ENCODE results near the gene FAM81A.

The FAM81A gene

DNA sequence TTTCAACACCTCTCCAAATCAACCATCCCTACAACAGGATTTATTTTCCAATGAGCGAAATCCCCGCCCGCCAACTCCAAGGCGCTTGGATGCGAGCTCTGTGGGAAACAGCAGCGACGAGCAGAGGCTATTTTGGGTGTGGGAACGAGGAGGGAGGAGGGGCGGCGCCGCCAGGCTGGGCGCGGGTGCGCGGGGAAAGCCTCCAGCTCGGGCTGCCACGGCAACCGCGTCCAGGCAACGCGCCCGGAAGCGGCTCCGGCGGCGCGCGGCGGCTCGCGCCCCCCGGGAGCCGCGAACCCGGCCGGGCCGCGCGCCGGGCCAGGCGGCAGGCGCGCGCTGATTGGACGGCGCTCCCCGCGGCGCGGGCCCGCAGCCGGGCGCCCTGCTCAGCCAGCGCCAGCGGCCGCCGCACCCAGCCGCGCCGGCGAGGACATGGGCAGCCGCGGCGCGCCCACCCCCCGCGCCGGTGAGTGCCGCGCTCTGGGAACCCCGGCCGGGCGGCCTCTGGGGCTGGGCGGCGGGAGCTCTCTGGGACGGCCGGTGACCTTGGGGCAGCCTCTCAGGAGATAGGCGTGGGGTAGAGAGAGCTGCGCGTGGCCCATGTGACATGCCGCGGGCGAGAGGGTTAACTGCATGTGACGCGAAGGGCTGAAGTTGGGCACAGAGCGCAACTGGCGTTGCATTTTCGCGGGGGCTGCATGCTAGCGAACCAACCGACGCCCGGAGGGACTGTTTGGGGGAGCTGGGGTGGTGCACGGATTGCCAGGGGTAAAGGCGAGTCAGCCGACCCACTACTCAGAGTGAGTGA lies at the start of gene FAM81A:
FAM81A (plus strand) TSS at position 370 of the 808 bp plus-strand sequence. CDS start 20,441 bp downstream, outside the sequence.
- TF ChIP-seq, protein P1, sequence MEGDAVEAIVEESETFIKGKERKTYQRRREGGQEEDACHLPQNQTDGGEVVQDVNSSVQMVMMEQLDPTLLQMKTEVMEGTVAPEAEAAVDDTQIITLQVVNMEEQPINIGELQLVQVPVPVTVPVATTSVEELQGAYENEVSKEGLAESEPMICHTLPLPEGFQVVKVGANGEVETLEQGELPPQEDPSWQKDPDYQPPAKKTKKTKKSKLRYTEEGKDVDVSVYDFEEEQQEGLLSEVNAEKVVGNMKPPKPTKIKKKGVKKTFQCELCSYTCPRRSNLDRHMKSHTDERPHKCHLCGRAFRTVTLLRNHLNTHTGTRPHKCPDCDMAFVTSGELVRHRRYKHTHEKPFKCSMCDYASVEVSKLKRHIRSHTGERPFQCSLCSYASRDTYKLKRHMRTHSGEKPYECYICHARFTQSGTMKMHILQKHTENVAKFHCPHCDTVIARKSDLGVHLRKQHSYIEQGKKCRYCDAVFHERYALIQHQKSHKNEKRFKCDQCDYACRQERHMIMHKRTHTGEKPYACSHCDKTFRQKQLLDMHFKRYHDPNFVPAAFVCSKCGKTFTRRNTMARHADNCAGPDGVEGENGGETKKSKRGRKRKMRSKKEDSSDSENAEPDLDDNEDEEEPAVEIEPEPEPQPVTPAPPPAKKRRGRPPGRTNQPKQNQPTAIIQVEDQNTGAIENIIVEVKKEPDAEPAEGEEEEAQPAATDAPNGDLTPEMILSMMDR (IDR thresholded peaks at IDR 0.05; ENCODE audit: poor library complexity, severe bottlenecking) = no peak
- Histone ChIP-seq H3K4me1 (ENCODE audit: insufficient read depth, poor library complexity, severe bottlenecking) (no peaks in the 10 kb centered on the region), H3K27me3 (ENCODE audit: insufficient read depth, poor library complexity, severe bottlenecking) (peaks cover 15% of the 10 kb centered on the region), H3K4me3 (ENCODE audit: severe bottlenecking) (peak within 1 kb of the TSS; percentile 49), H3K9me3 (ENCODE audit: severe bottlenecking) (no peaks in the 10 kb centered on the region), H3K27ac (ENCODE audit: poor library complexity, severe bottlenecking) (no peak within 1 kb of the TSS), H3K36me3 (ENCODE audit: low read depth) (no peaks in the 10 kb centered on the region)
- peak; percentile 65 for ATAC-seq (ENCODE audit: low read depth)
- DNase-seq (ENCODE audit: low spot score) = peak; percentile 78

DNA sequence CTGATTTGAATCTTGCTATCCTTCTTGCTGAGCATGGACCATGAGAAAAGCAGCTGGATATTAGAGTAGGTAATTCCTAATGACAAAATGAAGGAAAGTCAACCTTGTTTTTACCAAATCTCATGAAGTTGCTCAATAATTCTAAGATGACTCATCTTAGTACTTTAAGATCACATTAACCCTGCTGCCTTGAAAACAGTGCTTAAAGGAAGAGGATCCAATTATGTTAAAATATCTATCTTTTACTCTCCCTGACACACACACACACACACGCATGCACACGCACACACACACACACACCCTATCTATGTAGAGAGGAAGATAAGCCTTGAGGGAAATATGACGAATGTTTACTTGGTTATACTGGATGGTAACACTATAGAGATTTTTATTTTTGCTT lies 49.3 kb upstream of the FAM81A start:
- Histone ChIP-seq H3K27ac (ENCODE audit: poor library complexity, severe bottlenecking) (peak overlapping the region; percentile 6), H3K9me3 (ENCODE audit: severe bottlenecking) (no peaks in the 10 kb centered on the region), H3K4me3 (ENCODE audit: severe bottlenecking) (no peak overlapping the region), H3K4me1 (ENCODE audit: insufficient read depth, poor library complexity, severe bottlenecking) (peaks cover 8% of the 10 kb centered on the region), H3K27me3 (ENCODE audit: insufficient read depth, poor library complexity, severe bottlenecking) (no peaks in the 10 kb centered on the region), H3K36me3 (ENCODE audit: low read depth) (no peaks in the 10 kb centered on the region)
- ATAC-seq (ENCODE audit: low read depth) (peak; percentile 86), DNase-seq (ENCODE audit: low spot score) (no peak)
- TF ChIP-seq, protein P1 (IDR thresholded peaks at IDR 0.05; ENCODE audit: poor library complexity, severe bottlenecking) = no peak

DNA sequence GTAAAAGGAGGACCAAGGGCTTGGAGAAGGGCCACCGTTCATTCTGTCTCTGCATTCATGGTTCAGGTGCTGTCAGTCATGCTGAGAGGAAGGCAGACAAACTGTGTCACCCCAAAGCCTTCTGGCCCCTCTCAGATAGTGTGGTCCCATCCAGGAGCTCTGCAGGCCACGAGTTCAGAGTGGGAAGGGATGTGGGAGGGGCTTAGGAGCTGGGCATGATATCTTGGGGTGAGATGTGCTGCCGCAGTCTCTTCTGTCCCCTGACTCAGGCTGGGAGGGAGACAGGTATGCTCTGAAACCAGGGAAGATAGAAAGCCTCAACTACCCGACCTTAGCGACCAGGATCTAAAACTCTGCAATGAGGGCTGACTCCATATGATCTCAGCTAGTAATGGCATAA lies 45.7 kb upstream of the FAM81A start:
- DNase-seq (ENCODE audit: low spot score) (no peak), ATAC-seq (ENCODE audit: low read depth) (no peak)
- H3K4me3 ChIP-seq (ENCODE audit: severe bottlenecking) = no peak overlapping the region
- H3K36me3 ChIP-seq (ENCODE audit: low read depth) = no peaks in the 10 kb centered on the region
- no peak overlapping the region for H3K27ac ChIP-seq (ENCODE audit: poor library complexity, severe bottlenecking)
- no peaks in the 10 kb centered on the region for H3K27me3 ChIP-seq (ENCODE audit: insufficient read depth, poor library complexity, severe bottlenecking)
- TF ChIP-seq, protein P1 (IDR thresholded peaks at IDR 0.05; ENCODE audit: poor library complexity, severe bottlenecking) = no peak
- H3K4me1 ChIP-seq (ENCODE audit: insufficient read depth, poor library complexity, severe bottlenecking) = peaks cover 8% of the 10 kb centered on the region
- H3K9me3 ChIP-seq (ENCODE audit: severe bottlenecking) = no peaks in the 10 kb centered on the region

DNA sequence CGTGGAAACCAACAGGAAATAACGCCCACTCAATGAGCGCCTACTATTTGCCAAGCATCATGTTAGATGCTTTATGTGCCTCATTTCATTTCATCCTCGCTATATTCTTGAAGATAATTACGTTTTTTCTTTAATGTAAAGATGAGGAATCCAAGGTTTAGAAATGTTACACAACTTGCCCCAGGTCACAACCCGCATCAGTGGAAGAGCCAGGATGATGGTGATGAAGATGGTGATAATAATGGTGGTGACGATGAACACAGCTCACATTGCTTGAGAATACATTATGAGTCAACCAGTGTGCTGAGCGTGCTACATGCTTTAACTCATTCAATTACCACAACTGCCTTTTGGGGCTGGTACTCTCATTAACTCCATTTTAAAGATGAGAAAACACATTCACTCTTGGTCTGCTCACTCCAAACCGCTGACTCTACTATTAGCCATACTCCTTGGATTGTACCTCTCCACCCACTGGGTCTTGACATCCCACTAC lies 43.8 kb upstream of the FAM81A start:
- no peak for DNase-seq (ENCODE audit: low spot score)
- TF ChIP-seq, protein P1 (IDR thresholded peaks at IDR 0.05; ENCODE audit: poor library complexity, severe bottlenecking) = no peak
- ATAC-seq (ENCODE audit: low read depth) = peak; percentile 15; the same call in 1 of the 3 replicates
- no peaks in the 10 kb centered on the region for H3K36me3 ChIP-seq (ENCODE audit: low read depth)
- no peaks in the 10 kb centered on the region for H3K27me3 ChIP-seq (ENCODE audit: insufficient read depth, poor library complexity, severe bottlenecking)
- no peak overlapping the region for H3K27ac ChIP-seq (ENCODE audit: poor library complexity, severe bottlenecking)
- H3K9me3 ChIP-seq (ENCODE audit: severe bottlenecking) = no peaks in the 10 kb centered on the region
- no peaks in the 10 kb centered on the region for H3K4me1 ChIP-seq (ENCODE audit: insufficient read depth, poor library complexity, severe bottlenecking)
- no peak overlapping the region for H3K4me3 ChIP-seq (ENCODE audit: severe bottlenecking)

DNA sequence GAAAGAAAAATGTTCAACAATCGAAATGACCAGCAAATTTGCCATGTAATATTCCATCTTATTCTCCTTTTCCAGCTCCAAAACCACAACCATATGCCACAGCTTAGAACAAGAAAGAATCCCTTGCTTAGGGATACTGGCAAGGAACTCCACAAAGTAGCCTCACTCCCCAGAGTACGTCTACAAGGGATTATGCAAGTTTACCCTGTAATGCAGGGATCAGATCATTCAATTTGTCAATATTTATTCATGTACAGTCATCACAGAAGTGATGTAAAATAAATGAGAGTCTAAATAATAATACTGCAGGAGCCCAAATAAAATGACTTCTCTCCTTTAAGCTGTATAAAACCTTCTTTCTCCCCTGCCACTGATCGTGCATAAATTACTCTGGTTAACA lies 41.8 kb upstream of the FAM81A start:
- Histone ChIP-seq H3K36me3 (ENCODE audit: low read depth) (no peaks in the 10 kb centered on the region), H3K27me3 (ENCODE audit: insufficient read depth, poor library complexity, severe bottlenecking) (no peaks in the 10 kb centered on the region), H3K9me3 (ENCODE audit: severe bottlenecking) (no peaks in the 10 kb centered on the region), H3K27ac (ENCODE audit: poor library complexity, severe bottlenecking) (no peak overlapping the region), H3K4me3 (ENCODE audit: severe bottlenecking) (no peak overlapping the region), H3K4me1 (ENCODE audit: insufficient read depth, poor library complexity, severe bottlenecking) (peaks cover 3% of the 10 kb centered on the region)
- DNase-seq (ENCODE audit: low spot score) (no peak), ATAC-seq (ENCODE audit: low read depth) (peak; percentile 54)
- TF ChIP-seq, protein P1 (IDR thresholded peaks at IDR 0.05; ENCODE audit: poor library complexity, severe bottlenecking) = no peak
